Measurements from ENCODE around the gene RHOG.

- TF ChIP-seq CTCF (IDR thresholded peaks at IDR 0.05) (no peak), POLR2A (IDR thresholded peaks at IDR 0.05) (no peak)
These were observed 15.1 kb downstream of the RHOG start for GRCh38 chr11:3825473-3826154.
